HEK293 (cell line): ENCODE data around the gene CLSTN1.

Experiments used
- CTCF ChIA-PET: fragments of 350-600 bp; formaldehyde crosslinking; extraction: SDS; loops from one replicate; lab custom pipeline; 2021; ENCODE audit warnings: antibody characterized with exemption; lab: Yijun Ruan, JAX
- POLR2A ChIA-PET: fragments of 300-600 bp; formaldehyde crosslinking; extraction: SDS; loops from one replicate; lab custom pipeline; 2020; ENCODE audit warnings: antibody characterized with exemption, inconsistent platforms; lab: Yijun Ruan, JAX
- H3K27ac ChIP-seq: fragments of 200-500 bp; sonication (Bioruptor generic); 2 replicates; pipeline ENCODE4 v1.5.1; 2014; ENCODE audit warnings: low read depth, low read length, control low read depth, inconsistent platforms; ENCODE audit errors: extremely low read depth
- H3K36me3 ChIP-seq, 2 experiments: fragments of 200-500 bp in 1 of 2; sonication (Bioruptor generic) in 1 of 2; 1 replicate in 1 of 2; 2 replicates in 1 of 2; pipeline ENCODE4 v1.5.1; 2014 to 2017; ENCODE audit warnings: inconsistent platforms in 2 of 2, low read length in 2 of 2; ENCODE audit not compliant: control insufficient read depth in 2 of 2, insufficient read depth in 1 of 2
- H3K4me1 ChIP-seq: fragments of 200-500 bp; sonication (Bioruptor generic); 2 replicates; pipeline ENCODE4 v1.5.1; 2014; ENCODE audit warnings: mild to moderate bottlenecking, low read length, inconsistent platforms; ENCODE audit not compliant: control insufficient read depth, insufficient read depth
- H3K4me3 ChIP-seq: 2 replicates; pipeline ENCODE4 v1.5.1; 2011; ENCODE audit warnings: low read depth, mild to moderate bottlenecking, control low read depth, low read length, moderate library complexity
- H3K9me3 ChIP-seq: fragments of 200-500 bp; sonication (Bioruptor generic); 2 replicates; pipeline ENCODE4 v1.5.1; 2014; ENCODE audit warnings: low read depth, low read length, inconsistent platforms; ENCODE audit not compliant: control insufficient read depth, insufficient read depth
- ZFP37 ChIP-seq: fragments of 450-650 bp; formaldehyde crosslinking; IDR thresholded peaks from 2 replicates; pipeline ENCODE4 v1.5.1; 2016; ENCODE audit warnings: missing biosample characterization, missing genetic modification characterization
- ZNF19 ChIP-seq: fragments of 450-650 bp; formaldehyde crosslinking; IDR thresholded peaks from 2 replicates; pipeline ENCODE4; 2016; ENCODE audit warnings: missing biosample characterization, missing genetic modification characterization, low read depth
- ZNF433 ChIP-seq: fragments of 450-650 bp; formaldehyde crosslinking; IDR thresholded peaks from 2 replicates; pipeline ENCODE4 v1.5.1; 2016; ENCODE audit warnings: missing biosample characterization, missing genetic modification characterization, low read depth
- ZNF473 ChIP-seq: fragments of 450-650 bp; formaldehyde crosslinking; IDR thresholded peaks from 2 replicates; pipeline ENCODE4 v1.5.1; 2017; ENCODE audit warnings: missing biosample characterization, missing genetic modification characterization
- ZNF530 ChIP-seq: fragments of 450-650 bp; formaldehyde crosslinking; IDR thresholded peaks from 2 replicates; pipeline ENCODE4 v1.5.1; 2016; ENCODE audit warnings: low read depth, missing biosample characterization, missing genetic modification characterization
- ZNF624 ChIP-seq: fragments of 450-650 bp; formaldehyde crosslinking; IDR thresholded peaks from 2 replicates; pipeline ENCODE4 v1.5.1; 2017; ENCODE audit warnings: missing biosample characterization, missing genetic modification characterization
- ZNF654 ChIP-seq: fragments of 450-650 bp; formaldehyde crosslinking; IDR thresholded peaks from 2 replicates; pipeline ENCODE4 v1.5.1; 2016; ENCODE audit warnings: low read depth, missing biosample characterization, missing genetic modification characterization
- ZNF670 ChIP-seq: fragments of 450-650 bp; formaldehyde crosslinking; IDR thresholded peaks from 2 replicates; pipeline ENCODE4 v1.5.1; 2016; ENCODE audit warnings: missing biosample characterization, missing genetic modification characterization, low read depth
- ZNF785 ChIP-seq: fragments of 450-650 bp; formaldehyde crosslinking; IDR thresholded peaks from 2 replicates; pipeline ENCODE4 v1.5.1; 2016; ENCODE audit warnings: missing biosample characterization, missing genetic modification characterization
- ZSCAN30 ChIP-seq: fragments of 450-650 bp; IDR thresholded peaks from 2 replicates; pipeline ENCODE4 v1.5.1; 2018; ENCODE audit warnings: missing biosample characterization, mild to moderate bottlenecking, missing genetic modification characterization, moderate library complexity
- TF ChIP-seq, protein P1 (sequence below): sonication (generic); formaldehyde crosslinking; IDR thresholded peaks from 2 replicates; pipeline ENCODE4 v1.8.1; 2022; ENCODE audit warnings: mild to moderate bottlenecking, moderate library complexity, missing genetic modification reagents
- TF ChIP-seq, protein P2 (sequence below): fragments of 450-650 bp; formaldehyde crosslinking; IDR thresholded peaks from 2 replicates; pipeline ENCODE4 v1.5.1; 2016; ENCODE audit warnings: missing biosample characterization, missing genetic modification characterization

Gene CLSTN1

DNA sequence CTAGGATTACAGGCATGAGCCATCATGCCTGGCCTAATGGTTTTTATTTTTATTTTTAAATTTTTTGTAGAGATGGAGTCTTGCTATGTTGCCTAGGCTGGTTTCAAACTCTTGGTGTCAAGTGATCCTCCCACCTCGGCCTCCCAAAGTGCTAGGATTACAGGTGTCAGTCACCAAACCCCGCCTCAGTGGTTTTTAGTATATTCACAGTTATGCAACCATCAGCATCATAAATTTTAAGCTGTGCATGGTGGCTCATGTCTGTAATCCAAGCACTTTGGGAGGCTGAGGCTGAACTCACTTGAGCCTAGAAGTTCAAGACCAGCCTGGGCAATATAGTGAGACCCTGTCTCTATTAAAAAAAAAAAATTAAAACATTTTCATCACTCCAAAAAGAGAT, 143.7 kb downstream of the CLSTN1 start:
- ChIA-PET CTCF (no interaction called here), POLR2A (no interaction called here)
- no peak overlapping the region for H3K4me3 ChIP-seq
- H3K4me1 ChIP-seq, result no peaks in the 10 kb centered on the region
- H3K27ac ChIP-seq, result no peak overlapping the region
- peaks cover 0 to 11% of the 10 kb centered on the region in 2 experiments; a peak in 2 of 3 replicates for H3K36me3 ChIP-seq
- TF ChIP-seq ZNF654 (tag by site-specific recombination) (no peak), ZNF19 (tag by site-specific recombination) (no peak), ZFP37 (tag by site-specific recombination) (no peak), ZNF785 (tag by site-specific recombination) (no peak), ZSCAN30 (tag by site-specific recombination) (no peak), ZNF624 (no peak), ZNF530 (tag by site-specific recombination) (no peak), ZNF473 (tag by site-specific recombination) (no peak), ZNF670 (tag by site-specific recombination) (no peak), ZNF433 (no peak)
- TF ChIP-seq, protein P1, sequence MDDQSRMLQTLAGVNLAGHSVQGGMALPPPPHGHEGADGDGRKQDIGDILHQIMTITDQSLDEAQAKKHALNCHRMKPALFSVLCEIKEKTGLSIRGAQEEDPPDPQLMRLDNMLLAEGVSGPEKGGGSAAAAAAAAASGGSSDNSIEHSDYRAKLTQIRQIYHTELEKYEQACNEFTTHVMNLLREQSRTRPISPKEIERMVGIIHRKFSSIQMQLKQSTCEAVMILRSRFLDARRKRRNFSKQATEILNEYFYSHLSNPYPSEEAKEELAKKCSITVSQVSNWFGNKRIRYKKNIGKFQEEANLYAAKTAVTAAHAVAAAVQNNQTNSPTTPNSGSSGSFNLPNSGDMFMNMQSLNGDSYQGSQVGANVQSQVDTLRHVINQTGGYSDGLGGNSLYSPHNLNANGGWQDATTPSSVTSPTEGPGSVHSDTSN (CRISPR knock-in tag), result no peak
- TF ChIP-seq, protein P2, sequence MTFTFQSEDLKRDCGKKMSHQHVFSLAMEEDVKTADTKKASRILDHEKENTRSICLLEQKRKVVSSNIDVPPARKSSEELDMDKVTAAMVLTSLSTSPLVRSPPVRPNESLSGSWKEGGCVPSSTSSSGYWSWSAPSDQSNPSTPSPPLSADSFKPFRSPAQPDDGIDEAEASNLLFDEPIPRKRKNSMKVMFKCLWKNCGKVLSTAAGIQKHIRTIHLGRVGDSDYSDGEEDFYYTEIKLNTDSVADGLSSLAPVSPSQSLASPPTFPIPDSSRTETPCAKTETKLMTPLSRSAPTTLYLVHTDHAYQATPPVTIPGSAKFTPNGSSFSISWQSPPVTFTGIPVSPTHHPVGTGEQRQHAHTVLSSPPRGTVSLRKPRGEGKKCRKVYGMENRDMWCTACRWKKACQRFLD (tag by site-specific recombination), result no peak
- TF ChIP-seq, all 188 proteins: peak for 0
- H3K9me3 ChIP-seq, result no peaks in the 10 kb centered on the region
